Mammary epithelial cell (primary cell): ENCODE measurements around the gene RHOBTB3.

ENCODE experiments used
- CTCF ChIP-seq, 2 donors: IDR thresholded peaks in 1 of 2; conservative IDR thresholded peaks in 1 of 2; 2 replicates each; pipeline ENCODE4 v1.5.1; 2011 to 2012; ENCODE audit warnings: inconsistent platforms in 2 of 2, low read length in 2 of 2, mild to moderate bottlenecking in 2 of 2, control low read depth in 1 of 2, low read depth in 1 of 2; ENCODE audit not compliant: insufficient read depth in 1 of 2; ENCODE audit errors: extremely low read depth in 1 of 2
- EZH2 ChIP-seq: IDR thresholded peaks from 2 replicates; pipeline ENCODE4 v1.6.1; 2012; ENCODE audit warnings: low read length, inconsistent platforms, borderline replicate concordance

- no peak for TF ChIP-seq CTCF (conservative IDR thresholded peaks at IDR 0.05 in 1 of 2, IDR thresholded peaks at IDR 0.05 in 1 of 2; ENCODE audit: extremely low read depth in 1 of 2, insufficient read depth in 1 of 2, low read depth in 1 of 2, low read length in 2 of 2)
- TF ChIP-seq EZH2 = no peak
These were observed 12.1 kb downstream of the RHOBTB3 start for GRCh38 chr5:95743232-95743631.
